ENCODE results near the gene MTMR3. TPM values are rescaled to one million over a fixed set of nuclear protein-coding genes. Genes with fewer than 3 reads are reported as not detected.

The MTMR3 gene
- total RNA-seq, 1 experiment from 2014 or later = 16.7 TPM

GRCh38 chr22:30033901-30034300 lies 150.9 kb downstream of the MTMR3 start:
- Histone ChIP-seq H3K27me3 (ENCODE audit: control insufficient read depth, insufficient read depth, low read length) (no peaks in the 10 kb centered on the region), H3K36me3 (replicated peaks; ENCODE audit: control insufficient read depth, insufficient read depth, low read length) (no peaks in the 10 kb centered on the region), H3K4me3 (ENCODE audit: insufficient read depth, low read depth, low read length) (no peak overlapping the region)
- no peak for DNase-seq

GRCh38 chr22:30036656-30037055 lies 153.7 kb downstream of the MTMR3 start:
- no peak for DNase-seq
- Histone ChIP-seq H3K36me3 (replicated peaks; ENCODE audit: control insufficient read depth, insufficient read depth, low read length) (no peaks in the 10 kb centered on the region), H3K27me3 (ENCODE audit: control insufficient read depth, insufficient read depth, low read length) (no peaks in the 10 kb centered on the region), H3K4me3 (ENCODE audit: insufficient read depth, low read depth, low read length) (no peak overlapping the region)

DNA sequence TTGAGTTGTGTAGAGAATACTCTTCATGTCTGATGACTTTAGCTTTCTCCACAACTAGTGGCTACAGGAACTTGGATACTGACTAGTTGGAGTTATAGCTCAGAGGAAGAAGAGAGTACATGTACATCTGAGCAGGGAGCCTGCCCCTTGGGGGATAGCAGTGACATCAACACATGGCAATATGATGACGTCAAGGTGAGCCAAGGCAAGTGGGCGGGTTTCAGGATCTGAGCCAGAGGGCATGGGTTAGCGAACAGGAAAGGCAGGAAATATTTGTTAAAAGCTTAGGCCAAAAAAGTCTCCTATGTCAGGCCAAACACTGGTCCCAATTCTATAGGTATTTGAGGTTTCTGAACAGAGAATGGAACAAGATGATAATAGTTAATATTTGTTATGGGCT lies 155.2 kb downstream of the MTMR3 start:
- DNase-seq = no peak
- Histone ChIP-seq H3K4me3 (ENCODE audit: insufficient read depth, low read depth, low read length) (no peak overlapping the region), H3K36me3 (replicated peaks; ENCODE audit: control insufficient read depth, insufficient read depth, low read length) (no peaks in the 10 kb centered on the region), H3K27me3 (ENCODE audit: control insufficient read depth, insufficient read depth, low read length) (no peaks in the 10 kb centered on the region)

GRCh38 chr22:30040499-30041260 lies 157.7 kb downstream of the MTMR3 start:
- DNase-seq = no peak

DNA sequence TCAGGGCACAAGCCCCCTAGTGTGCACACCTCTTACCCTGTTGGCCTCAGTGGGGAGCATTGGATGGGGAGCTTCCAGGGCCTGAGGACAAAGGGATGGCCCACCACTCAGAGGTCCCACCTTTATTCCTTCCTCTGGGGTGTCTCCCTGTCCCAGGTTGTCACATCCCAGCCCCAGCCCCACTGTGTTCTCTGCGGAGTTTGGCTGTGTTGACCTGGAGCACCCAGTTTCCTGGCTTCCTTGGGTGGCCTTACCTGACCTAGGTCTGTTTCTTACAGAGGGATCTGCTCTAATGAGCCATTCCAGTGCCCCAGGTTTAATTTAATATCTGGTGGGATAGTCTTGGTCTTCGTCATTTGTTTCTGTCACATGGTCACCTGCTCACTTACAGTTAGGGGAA lies 158.5 kb downstream of the MTMR3 start:
- H3K27me3 ChIP-seq (ENCODE audit: control insufficient read depth, insufficient read depth, low read length) = no peaks in the 10 kb centered on the region
- H3K4me3 ChIP-seq (ENCODE audit: insufficient read depth, low read depth, low read length) = no peak overlapping the region
- H3K36me3 ChIP-seq (replicated peaks; ENCODE audit: control insufficient read depth, insufficient read depth, low read length) = no peaks in the 10 kb centered on the region
- no peak for DNase-seq

More at GRCh38 chr22:30040499-30041260, 157.7 kb downstream of the MTMR3 start:
- H3K27me3 ChIP-seq (ENCODE audit: control insufficient read depth, insufficient read depth, low read length) = no peaks in the 10 kb centered on the region
- H3K36me3 ChIP-seq (replicated peaks; ENCODE audit: control insufficient read depth, insufficient read depth, low read length) = no peaks in the 10 kb centered on the region
- H3K4me3 ChIP-seq (ENCODE audit: insufficient read depth, low read depth, low read length) = no peak overlapping the region

DNA sequence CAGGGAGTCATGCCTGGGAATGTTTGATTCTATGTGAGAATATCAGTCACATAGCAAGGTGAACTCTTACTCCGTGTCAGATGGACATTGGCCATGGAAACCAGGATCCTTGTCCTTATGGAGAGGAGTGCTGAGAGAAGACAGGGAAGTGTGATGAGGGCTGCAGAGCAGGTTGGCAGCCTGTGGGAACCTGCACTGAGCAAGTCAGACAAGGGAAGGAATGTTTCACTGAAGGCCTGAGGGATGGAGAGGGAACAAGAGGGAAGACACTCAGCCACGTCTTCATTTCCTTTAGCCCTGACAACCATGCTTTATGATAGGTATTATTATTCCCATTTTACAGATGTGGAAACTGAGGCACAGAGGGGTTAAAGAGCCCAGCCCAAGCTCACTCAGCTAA lies 158.9 kb downstream of the MTMR3 start:
- Histone ChIP-seq H3K4me3 (ENCODE audit: insufficient read depth, low read depth, low read length) (no peak overlapping the region), H3K36me3 (replicated peaks; ENCODE audit: control insufficient read depth, insufficient read depth, low read length) (no peaks in the 10 kb centered on the region)
- DNase-seq = no peak

GRCh38 chr22:30043161-30043560 lies 160.2 kb downstream of the MTMR3 start:
- Histone ChIP-seq H3K27me3 (ENCODE audit: control insufficient read depth, insufficient read depth, low read length) (no peaks in the 10 kb centered on the region), H3K36me3 (replicated peaks; ENCODE audit: control insufficient read depth, insufficient read depth, low read length) (no peaks in the 10 kb centered on the region), H3K4me3 (ENCODE audit: insufficient read depth, low read depth, low read length) (no peak overlapping the region)
- DNase-seq = no peak

More for the DNA sequence above, 158.9 kb downstream of the MTMR3 start:
- H3K27me3 ChIP-seq (ENCODE audit: control insufficient read depth, insufficient read depth, low read length) = no peaks in the 10 kb centered on the region

- H3K36me3 ChIP-seq (replicated peaks; ENCODE audit: control insufficient read depth, insufficient read depth, low read length) = no peaks in the 10 kb centered on the region
- H3K27me3 ChIP-seq (ENCODE audit: control insufficient read depth, insufficient read depth, low read length) = no peaks in the 10 kb centered on the region
- no peak for DNase-seq
- no peak overlapping the region for H3K4me3 ChIP-seq (ENCODE audit: insufficient read depth, low read depth, low read length)
Measured at GRCh38 chr22:30044369-30044768, 161.4 kb downstream of the MTMR3 start.

DNA sequence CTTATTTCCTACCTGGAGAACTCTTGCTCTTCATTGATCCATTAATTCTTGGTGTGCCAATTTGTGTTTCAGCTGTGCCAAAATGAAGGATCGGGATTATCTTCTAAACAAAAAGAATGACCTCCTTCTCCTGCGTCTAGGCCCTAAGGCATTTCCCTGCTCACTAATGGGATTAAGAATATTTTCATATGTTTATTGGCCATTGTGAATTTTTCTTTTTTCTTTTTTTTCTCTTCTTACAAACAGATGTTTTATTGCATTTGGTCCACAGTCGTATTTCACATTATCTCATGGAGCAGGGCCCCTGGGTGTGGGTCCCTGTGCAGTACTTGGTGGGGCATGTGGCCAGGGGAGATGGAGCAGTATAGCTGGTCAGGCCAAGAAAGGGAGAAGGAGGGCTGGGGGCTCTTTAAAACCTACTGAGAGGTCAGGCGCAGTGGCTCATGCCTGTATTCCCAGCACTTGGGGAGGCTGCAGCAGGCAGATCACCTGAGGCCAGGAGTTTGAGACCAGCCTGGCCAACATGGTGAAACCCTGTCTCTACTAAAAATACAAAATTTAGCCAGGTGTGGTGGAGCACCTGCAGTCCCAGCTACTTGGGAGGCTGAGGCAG lies 162.0 kb downstream of the MTMR3 start:
- Histone ChIP-seq H3K27me3 (ENCODE audit: control insufficient read depth, insufficient read depth, low read length) (no peaks in the 10 kb centered on the region), H3K36me3 (replicated peaks; ENCODE audit: control insufficient read depth, insufficient read depth, low read length) (no peaks in the 10 kb centered on the region), H3K4me3 (ENCODE audit: insufficient read depth, low read depth, low read length) (no peak overlapping the region)
- DNase-seq = no peak

- DNase-seq = no peak
- Histone ChIP-seq H3K27me3 (ENCODE audit: control insufficient read depth, insufficient read depth, low read length) (no peaks in the 10 kb centered on the region), H3K4me3 (ENCODE audit: insufficient read depth, low read depth, low read length) (no peak overlapping the region), H3K36me3 (replicated peaks; ENCODE audit: control insufficient read depth, insufficient read depth, low read length) (no peaks in the 10 kb centered on the region)
Measured at GRCh38 chr22:30045494-30045887, 162.5 kb downstream of the MTMR3 start.

DNA sequence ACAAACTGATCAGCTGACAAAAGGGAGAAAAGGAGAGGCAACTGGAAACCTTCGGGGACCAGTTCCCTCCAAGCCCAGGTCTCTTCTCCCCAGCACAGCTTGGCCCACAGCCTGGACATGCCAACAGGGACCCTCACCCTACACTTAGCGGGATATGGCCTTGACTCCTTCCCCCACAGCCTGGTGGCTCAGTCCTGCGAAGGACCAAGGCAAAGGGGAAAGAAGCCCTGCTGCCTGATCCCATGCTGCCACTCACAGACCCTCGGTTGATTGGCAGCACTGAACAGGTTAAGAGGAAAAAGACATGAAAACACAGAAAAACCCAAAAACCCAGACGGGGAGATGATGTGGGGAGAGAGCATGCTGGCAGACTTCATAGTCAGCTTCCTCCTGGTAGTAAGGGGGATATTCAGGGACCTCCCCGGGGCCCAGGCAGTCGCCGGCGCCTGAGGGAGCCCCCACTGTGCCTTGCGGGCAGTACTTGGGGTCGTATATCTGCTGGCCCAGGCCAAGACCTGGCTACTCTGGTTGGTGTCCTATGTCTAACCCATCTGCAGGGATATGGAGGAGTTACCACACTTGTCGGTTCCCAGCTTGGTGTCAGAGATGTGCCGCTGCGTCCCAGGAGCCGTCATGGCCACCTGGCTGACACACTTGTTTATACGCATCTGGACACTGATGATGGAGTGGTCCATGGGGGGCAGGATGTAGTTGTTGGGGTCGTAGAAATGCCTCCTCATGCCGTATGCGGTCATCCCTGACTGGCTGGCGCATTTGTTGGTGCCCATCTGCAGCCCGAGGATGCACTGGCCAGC lies 163.1 kb downstream of the MTMR3 start:
- Histone ChIP-seq H3K27me3 (ENCODE audit: control insufficient read depth, insufficient read depth, low read length) (no peaks in the 10 kb centered on the region), H3K36me3 (replicated peaks; ENCODE audit: control insufficient read depth, insufficient read depth, low read length) (no peaks in the 10 kb centered on the region), H3K4me3 (ENCODE audit: insufficient read depth, low read depth, low read length) (no peak overlapping the region)
- DNase-seq = no peak

- Histone ChIP-seq H3K36me3 (replicated peaks; ENCODE audit: control insufficient read depth, insufficient read depth, low read length) (no peaks in the 10 kb centered on the region), H3K27me3 (ENCODE audit: control insufficient read depth, insufficient read depth, low read length) (no peaks in the 10 kb centered on the region), H3K4me3 (ENCODE audit: insufficient read depth, low read depth, low read length) (no peak overlapping the region)
- DNase-seq = no peak
Measured at GRCh38 chr22:30046716-30047363, 163.9 kb downstream of the MTMR3 start.

GRCh38 chr22:30047364-30047738 lies 164.4 kb downstream of the MTMR3 start:
- no peak overlapping the region for H3K4me3 ChIP-seq (ENCODE audit: insufficient read depth, low read depth, low read length)
- peak; percentile 72 for DNase-seq
- no peaks in the 10 kb centered on the region for H3K36me3 ChIP-seq (replicated peaks; ENCODE audit: control insufficient read depth, insufficient read depth, low read length)
- no peaks in the 10 kb centered on the region for H3K27me3 ChIP-seq (ENCODE audit: control insufficient read depth, insufficient read depth, low read length)

DNA sequence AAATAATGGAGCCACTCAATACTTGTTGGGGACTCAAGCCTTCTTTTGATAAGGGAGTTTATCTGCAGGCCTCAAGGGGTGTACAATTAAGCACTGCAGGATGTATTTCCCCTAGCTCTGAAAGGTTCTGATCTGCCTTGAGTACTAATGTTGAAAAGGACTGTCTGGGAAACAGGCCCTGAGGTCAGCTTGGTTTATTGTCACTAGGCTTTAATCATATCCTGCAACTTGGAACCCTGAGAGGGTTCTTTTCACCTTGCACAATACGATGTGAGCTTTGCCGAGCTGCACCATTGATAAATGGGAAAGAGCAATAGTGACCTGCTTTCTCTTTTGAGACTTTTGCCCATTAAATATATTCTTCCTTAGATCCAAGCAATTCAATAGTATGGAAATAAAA lies 165.7 kb downstream of the MTMR3 start:
- H3K27me3 ChIP-seq (ENCODE audit: control insufficient read depth, insufficient read depth, low read length) = no peaks in the 10 kb centered on the region
- no peak for DNase-seq

More for the DNA sequence above, 165.7 kb downstream of the MTMR3 start:
- no peaks in the 10 kb centered on the region for H3K36me3 ChIP-seq (replicated peaks; ENCODE audit: control insufficient read depth, insufficient read depth, low read length)
- H3K4me3 ChIP-seq (ENCODE audit: insufficient read depth, low read depth, low read length) = no peak overlapping the region
